ENCODE measurements around the gene CYP27B1.
A peak's percentile ranks its signal among the peaks of the same experiment; 100 is the strongest.

Gene CYP27B1

GRCh38 chr12:57755454-57756372 is 11.2 kb downstream of the CYP27B1 start:
- H3K4me3 ChIP-seq (ENCODE audit: low read length), result peak overlapping the region; percentile 57
- DNase-seq (ENCODE audit: low read depth, low spot score), result no peak

DNA sequence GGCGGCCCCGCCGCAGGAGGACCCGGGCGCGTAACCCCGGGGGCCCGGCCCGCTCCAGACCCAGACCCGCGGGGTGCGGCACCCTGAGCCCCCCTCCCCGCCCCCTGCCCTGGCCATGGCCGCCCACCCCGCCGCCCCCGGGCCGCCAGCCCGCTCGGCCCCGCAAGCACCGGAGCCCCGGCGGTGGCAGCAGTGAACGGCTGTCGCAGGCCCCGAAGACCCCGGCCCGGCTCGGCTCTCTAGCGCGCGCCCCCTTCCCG is 11.8 kb downstream of the CYP27B1 start:
- DNase-seq (ENCODE audit: low read depth, low spot score), result no peak
- H3K4me3 ChIP-seq (ENCODE audit: low read length), result peak overlapping the region; percentile 57

DNA sequence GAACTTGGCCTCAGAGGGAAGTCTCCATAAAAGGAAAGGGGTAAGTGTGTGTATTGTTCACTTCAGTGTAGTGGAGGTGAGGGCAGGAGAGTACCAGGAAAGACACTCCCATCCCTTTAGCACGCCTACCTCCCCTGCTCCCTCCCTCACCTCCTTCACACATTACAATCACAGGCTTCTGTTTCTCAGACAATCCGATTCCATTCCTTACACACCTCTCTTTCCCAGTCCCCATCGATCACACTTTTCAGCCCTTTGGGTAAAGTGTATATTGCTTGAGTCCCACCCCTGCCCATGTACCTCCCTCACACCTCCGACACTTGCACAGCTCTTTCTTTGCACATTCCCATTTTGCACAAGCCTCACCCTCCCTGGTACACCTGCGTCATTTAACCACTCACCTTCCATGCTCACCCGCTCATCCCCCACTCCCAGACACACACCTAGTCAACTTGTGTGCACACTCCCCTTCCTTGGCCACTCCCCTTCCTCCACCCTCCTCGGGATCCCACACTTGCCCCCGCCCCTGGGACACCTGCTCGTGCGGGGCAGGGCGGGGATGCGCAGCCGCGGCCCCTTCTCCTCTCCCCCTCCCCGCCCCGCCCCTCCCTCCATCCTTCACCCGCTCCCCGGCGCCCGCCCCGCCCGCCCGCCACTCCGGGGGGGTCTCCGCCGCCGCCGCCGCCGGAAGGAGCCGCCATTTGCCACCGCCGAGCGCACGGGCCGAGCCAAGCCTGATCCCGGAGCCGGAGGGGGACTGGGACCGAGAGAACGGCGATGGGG is 12.3 kb downstream of the CYP27B1 start, which contains the start of gene MARCHF9:
MARCHF9 (plus strand) TSS at position 693 of the 783 bp plus-strand sequence. CDS start 426 bp downstream, outside the sequence.
- peak; percentile 88 for DNase-seq (ENCODE audit: low read depth, low spot score)
- H3K4me3 ChIP-seq (ENCODE audit: low read length), result peak within 1 kb of the TSS; percentile 57

DNA sequence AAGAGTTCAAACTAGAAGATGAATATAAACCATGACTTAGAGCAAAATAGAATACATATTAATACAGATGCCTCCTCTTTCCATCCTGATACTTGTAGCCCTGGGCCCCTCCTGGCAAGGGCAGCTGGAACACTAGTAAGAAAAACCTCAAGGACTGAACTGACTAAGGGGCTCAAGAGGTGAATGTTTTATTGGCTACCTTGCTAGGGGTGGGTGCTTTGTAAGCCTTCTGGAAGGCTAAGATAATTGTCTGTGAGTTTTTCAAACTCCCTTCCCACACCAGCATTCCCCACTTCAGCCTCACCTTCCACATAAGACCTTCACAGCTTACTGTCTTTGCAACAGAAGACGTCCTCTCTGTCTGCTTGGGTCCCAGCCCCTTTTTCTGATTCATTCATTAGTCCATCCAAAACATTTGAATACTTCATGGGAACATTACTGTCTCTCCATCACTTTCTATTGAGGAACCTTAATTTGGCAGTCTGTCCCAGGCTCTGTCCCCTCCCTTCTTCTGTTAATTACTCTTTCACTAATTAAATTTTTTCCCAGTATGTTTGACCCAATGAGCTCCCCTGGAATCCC is 13.0 kb downstream of the CYP27B1 start:
- H3K4me3 ChIP-seq (ENCODE audit: low read length), result peak overlapping the region; percentile 57
- no peak for DNase-seq (ENCODE audit: low read depth, low spot score)

- peak overlapping the region; percentile 52 for H3K4me3 ChIP-seq (ENCODE audit: low read length)
- DNase-seq (ENCODE audit: low read depth, low spot score), result no peak
Observed at GRCh38 chr12:57752668-57753000, 14.2 kb downstream of the CYP27B1 start.

- DNase-seq (ENCODE audit: low read depth, low spot score), result peak; percentile 99
- peak within 1 kb of the TSS; percentile 98 for H3K4me3 ChIP-seq (ENCODE audit: low read length)
Observed at GRCh38 chr12:57751788-57752667, 14.8 kb downstream of the CYP27B1 start, which contains the start of gene CDK4. Gene CDK4, minus strand, starts transcription at chr12:57752310. Its CDS starts 593 bp downstream, at chr12:57751717.

GRCh38 chr12:57751432-57751787 is 15.5 kb downstream of the CYP27B1 start:
- no peak for DNase-seq (ENCODE audit: low read depth, low spot score)
- peak overlapping the region; percentile 98 for H3K4me3 ChIP-seq (ENCODE audit: low read length)

GRCh38 chr12:57750561-57751431 is 16.1 kb downstream of the CYP27B1 start:
- DNase-seq (ENCODE audit: low read depth, low spot score), result no peak
- peak overlapping the region; percentile 98 for H3K4me3 ChIP-seq (ENCODE audit: low read length)

DNA sequence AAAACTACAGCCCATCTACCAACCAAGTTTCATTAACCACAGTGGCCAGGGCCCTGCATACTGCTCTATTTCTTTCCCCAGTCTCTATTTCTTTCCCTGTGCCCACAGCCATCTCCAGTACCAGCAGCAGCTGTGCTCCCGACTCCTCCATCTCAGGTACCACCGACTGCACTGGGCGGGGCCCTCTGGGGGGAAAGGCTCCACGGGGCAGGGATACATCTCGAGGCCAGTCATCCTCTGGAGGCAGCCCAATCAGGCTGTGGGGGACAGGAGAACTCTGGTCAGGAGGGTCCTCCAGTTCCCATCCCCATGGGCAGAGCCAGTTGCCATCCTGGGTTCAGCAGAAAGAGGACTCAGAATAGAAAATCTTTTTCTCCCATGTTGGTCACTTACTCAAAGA is 17.8 kb downstream of the CYP27B1 start:
- no peak for DNase-seq (ENCODE audit: low read depth, low spot score)
- H3K4me3 ChIP-seq (ENCODE audit: low read length), result no peak overlapping the region

GRCh38 chr12:57746025-57746424 is 20.9 kb downstream of the CYP27B1 start:
- DNase-seq (ENCODE audit: low read depth, low spot score), result no peak
- H3K4me3 ChIP-seq (ENCODE audit: low read length), result no peak overlapping the region

- no peak for DNase-seq (ENCODE audit: low read depth, low spot score)
- H3K4me3 ChIP-seq (ENCODE audit: low read length), result no peak overlapping the region
Observed at GRCh38 chr12:57745485-57745881, 21.4 kb downstream of the CYP27B1 start.

DNA sequence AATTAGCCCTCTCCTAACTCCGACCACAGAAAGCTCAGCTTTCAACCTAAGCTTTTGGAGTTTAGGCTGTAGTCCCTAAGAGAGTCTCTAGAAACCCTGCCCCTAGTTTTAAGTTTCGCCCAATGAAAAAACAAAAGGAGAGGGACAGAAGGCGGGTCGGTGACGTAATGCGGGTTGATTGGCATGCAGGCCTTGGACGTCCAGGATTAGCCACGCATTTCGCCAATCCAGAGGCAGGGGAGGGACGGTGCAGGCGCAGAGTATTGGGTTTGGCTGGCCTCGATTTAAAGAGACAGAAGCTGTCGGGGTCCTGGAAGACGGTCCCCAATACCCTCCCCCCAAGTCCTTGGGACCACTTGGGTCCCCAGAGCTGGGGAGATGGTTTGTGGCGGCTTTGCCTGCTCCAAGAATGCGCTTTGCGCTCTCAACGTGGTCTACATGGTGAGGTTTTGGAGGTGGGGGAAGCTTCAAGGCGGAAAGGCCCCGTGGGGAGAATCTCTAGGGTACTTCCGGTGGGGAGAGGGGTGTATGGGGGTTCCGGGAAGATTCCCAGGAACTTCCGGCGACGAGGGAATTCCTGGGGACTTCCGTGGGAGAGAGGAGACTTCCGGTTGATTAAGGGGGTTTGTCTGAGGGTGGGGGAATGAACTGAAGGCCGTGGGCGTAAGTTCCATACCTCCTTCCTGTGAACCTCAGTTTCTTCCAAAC is 21.9 kb downstream of the CYP27B1 start, which contains the start of gene TSPAN31:
TSPAN31 (plus strand) TSS at position 263 of the 708 bp plus-strand sequence; CDS start at position 379, 116 bp downstream.
- no peak for DNase-seq (ENCODE audit: low read depth, low spot score)
- no peak within 1 kb of the TSS for H3K4me3 ChIP-seq (ENCODE audit: low read length)

DNA sequence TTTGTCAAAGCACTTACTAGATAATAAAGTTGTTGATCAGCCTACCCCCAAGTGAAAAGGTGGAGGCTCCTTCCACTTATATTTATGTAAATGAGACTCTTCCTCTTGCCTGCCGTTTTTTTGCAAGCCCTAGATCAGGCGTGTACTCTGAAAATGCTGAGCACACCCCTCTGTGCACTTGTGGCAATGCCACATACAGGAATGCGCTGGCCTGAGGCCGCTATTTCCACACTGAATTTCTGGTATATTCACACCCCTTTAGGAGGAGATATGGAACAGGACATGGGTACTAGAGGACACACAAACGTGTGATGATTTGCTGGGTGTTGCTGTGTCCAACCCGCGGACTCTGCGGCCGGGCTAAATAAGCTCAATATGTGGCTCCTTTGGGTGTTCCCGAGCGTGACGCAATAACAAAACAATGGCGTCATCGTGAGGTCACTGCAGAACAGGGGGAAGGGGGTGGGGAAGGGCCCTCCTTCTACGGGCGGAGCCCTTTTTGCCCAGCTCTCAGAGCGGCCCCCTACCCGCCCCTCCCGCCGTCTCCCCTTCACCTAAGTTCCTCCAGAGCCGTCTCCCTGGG is 22.6 kb downstream of the CYP27B1 start:
- no peak overlapping the region for H3K4me3 ChIP-seq (ENCODE audit: low read length)
- DNase-seq (ENCODE audit: low read depth, low spot score), result no peak

DNA sequence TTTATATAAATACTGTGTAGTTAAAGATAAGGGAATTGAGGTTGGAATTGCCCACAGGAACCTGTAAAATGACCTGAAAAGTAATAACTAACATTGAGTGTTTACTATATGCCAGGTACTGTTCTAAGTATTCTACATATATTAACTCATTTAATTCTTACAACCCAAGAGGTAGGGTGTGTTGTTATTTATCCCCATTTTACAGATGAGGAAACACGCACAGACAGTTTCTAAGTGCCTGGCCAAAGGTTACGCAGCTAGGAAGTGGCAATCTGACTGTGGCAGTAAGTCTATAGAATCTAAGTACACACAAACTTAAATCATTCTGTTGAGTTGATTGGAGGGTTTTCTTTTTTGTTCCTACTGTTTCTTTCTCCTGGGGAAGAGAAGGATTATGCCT is 23.1 kb downstream of the CYP27B1 start:
- DNase-seq (ENCODE audit: low read depth, low spot score), result no peak
- H3K4me3 ChIP-seq (ENCODE audit: low read length), result no peak overlapping the region

DNA sequence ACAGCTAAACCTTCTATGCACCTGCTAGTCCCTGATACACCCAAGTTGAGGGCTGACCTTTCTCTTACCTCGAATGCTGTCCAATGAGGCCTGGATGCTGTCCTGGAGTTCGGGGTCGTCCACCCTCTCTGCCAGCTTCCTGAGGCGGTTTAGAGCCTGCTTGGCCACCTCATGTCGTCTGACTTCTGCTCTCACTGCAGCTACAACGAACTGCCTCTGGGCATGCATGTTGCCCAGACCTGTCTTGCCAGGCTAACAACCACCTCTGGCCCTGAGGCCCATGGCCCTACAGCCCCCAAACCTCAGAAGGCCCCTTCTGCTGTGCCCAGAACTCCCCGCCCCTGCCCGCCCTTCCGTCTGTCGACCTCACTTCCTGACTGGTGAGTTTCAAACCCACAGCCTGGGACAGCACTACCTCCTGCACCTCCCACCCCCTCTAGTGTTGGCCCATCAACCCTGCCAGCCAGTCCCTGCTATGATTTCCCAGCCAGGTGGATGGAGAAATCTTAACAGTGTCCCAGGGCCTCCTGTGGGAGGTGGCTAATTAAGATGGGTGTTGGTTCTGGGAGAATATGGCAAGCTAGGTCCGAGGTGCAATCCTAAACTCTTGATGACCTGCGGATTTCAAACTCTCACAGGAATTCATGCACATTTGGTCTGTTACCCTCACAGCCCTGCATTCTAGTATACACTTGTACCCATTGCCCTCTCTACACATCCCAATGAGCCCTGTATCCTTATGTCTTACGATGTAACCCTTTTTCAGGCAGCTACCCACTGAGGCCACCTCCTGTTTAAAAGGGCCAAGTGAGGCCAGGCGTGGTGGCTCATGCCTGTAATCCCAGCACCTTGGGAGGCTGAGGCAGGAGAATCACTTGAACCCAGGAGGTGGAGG is 24.8 kb downstream of the CYP27B1 start:
- DNase-seq (ENCODE audit: low read depth, low spot score), result peak; percentile 88
- peak overlapping the region; percentile 91 for H3K4me3 ChIP-seq (ENCODE audit: low read length)

GRCh38 chr12:57741413-57741789 is 25.5 kb downstream of the CYP27B1 start:
- H3K4me3 ChIP-seq (ENCODE audit: low read length), result peak overlapping the region; percentile 91
- no peak for DNase-seq (ENCODE audit: low read depth, low spot score)
